ENCODE measurements around the gene TNS3.
A peak's percentile ranks its signal among the peaks of the same experiment; 100 is the strongest.

Gene TNS3

DNA sequence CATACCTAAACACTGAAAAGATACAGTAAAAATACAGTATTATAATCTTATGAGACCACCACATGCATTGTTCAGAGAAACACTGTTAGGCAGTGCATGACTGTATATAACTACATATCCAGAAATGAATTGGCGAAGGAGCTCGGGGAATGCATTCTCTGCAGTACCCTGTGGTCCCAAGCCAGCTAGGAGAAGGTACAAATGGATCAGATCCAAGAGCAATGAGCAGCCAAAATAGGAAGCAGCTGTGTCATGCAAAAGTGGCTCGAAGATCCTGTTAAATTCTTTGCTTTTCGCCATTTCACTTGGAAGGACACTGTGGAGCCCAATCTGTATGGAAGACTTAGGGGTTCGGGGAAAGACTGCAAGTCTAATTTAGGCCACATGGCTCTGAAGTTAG lies 334.8 kb downstream of the TNS3 start:
- Histone ChIP-seq H3K4ac (ENCODE audit: low read depth in 1 of 2, low read length in 2 of 2) (no peak overlapping the region), H2BK120ac (ENCODE audit: low read depth, low read length) (no peak overlapping the region), H3K27ac (ENCODE audit: low read length, poor library complexity, severe bottlenecking) (no peak overlapping the region), H3K23ac (ENCODE audit: low read length in 2 of 2) (peak overlapping the region in 1 of 2 experiments; percentile 23), H3K4me1 (ENCODE audit: control insufficient read depth, insufficient read depth, low read depth, low read length) (no peaks in the 10 kb centered on the region), H3K9me3 (ENCODE audit: control insufficient read depth, low read length) (no peaks in the 10 kb centered on the region), H3K18ac (ENCODE audit: low read depth in 1 of 2, low read length in 2 of 2) (no peak overlapping the region), H3K79me1 (replicated peaks; ENCODE audit: low read length, poor library complexity, severe bottlenecking) (no peaks in the 10 kb centered on the region), H3K27me3 (ENCODE audit: control insufficient read depth in 1 of 2, insufficient read depth in 1 of 2, low read length in 2 of 2) (peaks cover 0 to 17% of the 10 kb centered on the region in 2 experiments), H3K4me2 (ENCODE audit: low read length, poor library complexity, severe bottlenecking) (no peak overlapping the region), H3K9ac (ENCODE audit: low read length) (no peak overlapping the region), H4K91ac (ENCODE audit: low read length) (no peak overlapping the region), H2AFZ (ENCODE audit: low read depth, low read length) (no peak overlapping the region), H2BK5ac (ENCODE audit: low read depth, low read length, poor library complexity, severe bottlenecking) (no peak overlapping the region), H3K4me3 (ENCODE audit: insufficient read depth in 1 of 2, low read depth in 1 of 2, low read length in 2 of 2) (no peak overlapping the region), H2AK5ac (ENCODE audit: low read length, severe bottlenecking) (no peak overlapping the region), H2BK15ac (ENCODE audit: low read depth, poor library complexity, severe bottlenecking) (no peak overlapping the region), H3K14ac (ENCODE audit: low read length in 2 of 2) (peak overlapping the region in 1 of 2 experiments; percentile 13), H2BK12ac (ENCODE audit: low read length in 2 of 2) (no peak overlapping the region), H3K36me3 (ENCODE audit: control insufficient read depth in 1 of 2, insufficient read depth in 2 of 2, low read depth in 1 of 2, low read length in 2 of 2) (no peaks in the 10 kb centered on the region), H4K8ac (ENCODE audit: low read length) (no peak overlapping the region)
- no peak for DNase-seq
- WGBS, result 93% methylated on average over 5 of the region's 5 CpGs

DNA sequence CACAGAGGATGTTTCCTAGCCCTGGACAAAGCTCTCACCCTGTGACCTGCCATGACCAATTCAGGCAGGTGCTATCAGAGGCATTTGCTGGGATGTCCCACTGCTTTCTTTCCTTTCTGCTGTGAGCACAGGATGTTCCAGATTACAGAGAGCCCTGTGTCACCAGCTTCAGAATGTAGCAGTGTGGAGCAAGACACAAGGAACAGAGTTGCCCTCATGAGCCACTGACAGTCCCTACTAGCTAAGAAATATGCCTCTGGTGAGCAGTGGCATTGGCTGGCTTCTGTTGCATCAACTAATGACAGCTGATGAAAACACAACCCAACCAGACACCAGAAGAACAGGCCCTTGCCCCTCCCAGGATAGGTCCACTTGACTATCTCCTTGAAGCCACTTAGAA lies 337.2 kb downstream of the TNS3 start:
- no peak overlapping the region for H2BK15ac ChIP-seq (ENCODE audit: low read depth, poor library complexity, severe bottlenecking)

DNA sequence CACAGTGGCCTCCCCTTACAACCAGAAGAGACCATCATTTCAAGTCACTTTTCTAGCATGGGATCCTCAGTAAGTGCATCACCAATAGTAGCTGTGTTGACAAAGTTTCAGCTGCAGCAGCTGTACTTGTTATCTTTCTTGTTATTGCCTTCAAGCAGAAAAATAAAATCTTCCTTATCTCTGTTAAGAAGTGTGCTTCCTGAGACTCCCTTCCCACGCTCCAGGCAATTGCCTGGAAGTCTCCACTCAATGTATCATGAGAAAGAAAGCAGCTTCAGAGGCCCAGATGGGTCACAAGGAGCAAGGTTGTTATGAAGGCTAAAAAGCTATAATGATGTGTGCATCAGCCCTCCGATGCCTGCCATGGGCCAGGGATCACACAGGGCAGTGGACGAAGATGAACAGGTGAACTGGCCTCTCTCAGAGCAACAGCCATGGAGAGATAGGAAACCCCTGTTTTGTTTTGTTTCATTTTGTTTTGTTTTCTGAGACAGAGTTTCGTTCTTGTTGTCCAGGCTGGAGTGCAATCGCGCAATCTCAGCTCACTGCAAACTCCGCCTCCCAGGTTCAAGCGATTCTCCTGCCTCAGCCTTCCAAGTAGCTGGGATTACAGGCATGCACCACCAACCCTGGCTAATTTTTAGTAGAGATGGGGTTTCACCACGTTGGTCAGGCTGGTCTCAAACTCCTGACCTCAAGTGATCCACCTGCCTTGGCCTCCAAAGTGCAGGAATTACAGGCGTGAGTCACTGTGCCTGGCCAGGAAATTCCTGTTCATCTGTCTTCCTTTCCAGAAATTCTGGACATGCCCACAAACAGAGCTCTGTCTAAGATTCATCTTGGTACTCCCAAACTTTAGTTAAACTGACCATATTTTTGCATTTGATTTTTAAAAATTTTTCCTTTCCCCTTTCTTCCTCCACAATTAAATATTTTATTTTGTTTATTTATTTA lies 340.5 kb downstream of the TNS3 start:
- Histone ChIP-seq H2BK15ac (ENCODE audit: low read depth, poor library complexity, severe bottlenecking) (peak overlapping the region; percentile 31), H3K9ac (ENCODE audit: low read length) (no peak overlapping the region), H3K4me3 (ENCODE audit: insufficient read depth in 1 of 2, low read depth in 1 of 2, low read length in 2 of 2) (no peak overlapping the region), H4K91ac (ENCODE audit: low read length) (no peak overlapping the region), H3K79me1 (replicated peaks; ENCODE audit: low read length, poor library complexity, severe bottlenecking) (no peaks in the 10 kb centered on the region), H4K8ac (ENCODE audit: low read length) (no peak overlapping the region), H3K23ac (ENCODE audit: low read length in 2 of 2) (no peak overlapping the region), H3K27me3 (ENCODE audit: control insufficient read depth in 1 of 2, insufficient read depth in 1 of 2, low read length in 2 of 2) (peaks cover 0 to 20% of the 10 kb centered on the region in 2 experiments), H2BK120ac (ENCODE audit: low read depth, low read length) (no peak overlapping the region), H2AK5ac (ENCODE audit: low read length, severe bottlenecking) (no peak overlapping the region), H3K18ac (ENCODE audit: low read depth in 1 of 2, low read length in 2 of 2) (peak overlapping the region; percentile 28 to 38), H3K4me1 (ENCODE audit: control insufficient read depth, insufficient read depth, low read depth, low read length) (peaks cover 1% of the 10 kb centered on the region), H2BK12ac (ENCODE audit: low read length in 2 of 2) (peak overlapping the region; percentile 33 to 79), H3K4me2 (ENCODE audit: low read length, poor library complexity, severe bottlenecking) (no peak overlapping the region), H3K14ac (ENCODE audit: low read length in 2 of 2) (no peak overlapping the region), H3K36me3 (ENCODE audit: control insufficient read depth in 1 of 2, insufficient read depth in 2 of 2, low read depth in 1 of 2, low read length in 2 of 2) (no peaks in the 10 kb centered on the region), H3K4ac (ENCODE audit: low read depth in 1 of 2, low read length in 2 of 2) (peak overlapping the region in 1 of 2 experiments; percentile 6), H3K9me3 (ENCODE audit: control insufficient read depth, low read length) (no peaks in the 10 kb centered on the region), H2AFZ (ENCODE audit: low read depth, low read length) (no peak overlapping the region), H2BK5ac (ENCODE audit: low read depth, low read length, poor library complexity, severe bottlenecking) (no peak overlapping the region), H3K27ac (ENCODE audit: low read length, poor library complexity, severe bottlenecking) (no peak overlapping the region)
- DNase-seq, result peak; percentile 61
- WGBS, result 78% methylated on average over 10 of the region's 10 CpGs

More for the DNA sequence above, 337.2 kb downstream of the TNS3 start:
- Histone ChIP-seq H3K36me3 (ENCODE audit: control insufficient read depth in 1 of 2, insufficient read depth in 2 of 2, low read depth in 1 of 2, low read length in 2 of 2) (no peaks in the 10 kb centered on the region), H2AK5ac (ENCODE audit: low read length, severe bottlenecking) (no peak overlapping the region), H3K9me3 (ENCODE audit: control insufficient read depth, low read length) (no peaks in the 10 kb centered on the region), H4K8ac (ENCODE audit: low read length) (no peak overlapping the region), H3K9ac (ENCODE audit: low read length) (no peak overlapping the region), H3K27ac (ENCODE audit: low read length, poor library complexity, severe bottlenecking) (no peak overlapping the region), H3K27me3 (ENCODE audit: control insufficient read depth in 1 of 2, insufficient read depth in 1 of 2, low read length in 2 of 2) (peaks cover 0 to 17% of the 10 kb centered on the region in 2 experiments), H3K14ac (ENCODE audit: low read length in 2 of 2) (no peak overlapping the region), H3K18ac (ENCODE audit: low read depth in 1 of 2, low read length in 2 of 2) (no peak overlapping the region), H2AFZ (ENCODE audit: low read depth, low read length) (no peak overlapping the region), H3K4ac (ENCODE audit: low read depth in 1 of 2, low read length in 2 of 2) (no peak overlapping the region), H2BK120ac (ENCODE audit: low read depth, low read length) (no peak overlapping the region), H4K91ac (ENCODE audit: low read length) (no peak overlapping the region), H2BK12ac (ENCODE audit: low read length in 2 of 2) (no peak overlapping the region), H3K23ac (ENCODE audit: low read length in 2 of 2) (no peak overlapping the region), H3K4me3 (ENCODE audit: insufficient read depth in 1 of 2, low read depth in 1 of 2, low read length in 2 of 2) (no peak overlapping the region), H2BK5ac (ENCODE audit: low read depth, low read length, poor library complexity, severe bottlenecking) (no peak overlapping the region), H3K4me1 (ENCODE audit: control insufficient read depth, insufficient read depth, low read depth, low read length) (peaks cover 1% of the 10 kb centered on the region), H3K79me1 (replicated peaks; ENCODE audit: low read length, poor library complexity, severe bottlenecking) (no peaks in the 10 kb centered on the region), H3K4me2 (ENCODE audit: low read length, poor library complexity, severe bottlenecking) (no peak overlapping the region)
- DNase-seq, result no peak

DNA sequence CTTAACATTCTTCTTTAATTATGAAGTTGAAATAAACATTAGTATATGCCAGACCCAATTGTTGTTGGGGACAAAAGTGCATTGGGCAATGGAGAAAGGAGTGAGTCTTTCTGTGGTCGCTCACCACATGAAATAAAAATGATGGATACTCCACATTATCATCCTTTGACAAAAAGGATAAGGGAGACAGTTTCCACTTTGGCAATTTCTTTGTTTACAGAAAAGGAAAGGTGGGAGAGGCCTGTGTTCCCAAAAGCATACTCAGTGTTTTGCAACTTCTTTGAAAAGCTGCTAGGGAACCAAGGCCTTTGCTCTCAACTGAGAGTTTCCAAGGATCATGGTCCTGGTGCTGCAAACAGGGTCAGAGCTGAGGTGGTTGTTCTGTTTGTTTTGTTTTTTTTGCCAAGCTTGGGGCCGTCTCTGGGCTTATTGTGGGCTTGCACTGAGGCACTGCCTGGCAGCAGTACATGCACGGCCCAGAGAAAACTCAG lies 341.9 kb downstream of the TNS3 start:
- Histone ChIP-seq H2AK5ac (ENCODE audit: low read length, severe bottlenecking) (no peak overlapping the region), H4K91ac (ENCODE audit: low read length) (no peak overlapping the region), H3K36me3 (ENCODE audit: control insufficient read depth in 1 of 2, insufficient read depth in 2 of 2, low read depth in 1 of 2, low read length in 2 of 2) (no peaks in the 10 kb centered on the region), H2AFZ (ENCODE audit: low read depth, low read length) (no peak overlapping the region), H3K27ac (ENCODE audit: low read length, poor library complexity, severe bottlenecking) (no peak overlapping the region), H3K9ac (ENCODE audit: low read length) (no peak overlapping the region), H3K4ac (ENCODE audit: low read depth in 1 of 2, low read length in 2 of 2) (peak overlapping the region in 1 of 2 experiments; percentile 27), H3K14ac (ENCODE audit: low read length in 2 of 2) (peak overlapping the region in 1 of 2 experiments; percentile 22), H4K8ac (ENCODE audit: low read length) (no peak overlapping the region), H2BK15ac (ENCODE audit: low read depth, poor library complexity, severe bottlenecking) (no peak overlapping the region), H3K9me3 (ENCODE audit: control insufficient read depth, low read length) (no peaks in the 10 kb centered on the region), H2BK120ac (ENCODE audit: low read depth, low read length) (no peak overlapping the region), H2BK12ac (ENCODE audit: low read length in 2 of 2) (no peak overlapping the region), H3K23ac (ENCODE audit: low read length in 2 of 2) (no peak overlapping the region), H3K4me1 (ENCODE audit: control insufficient read depth, insufficient read depth, low read depth, low read length) (peaks cover 1% of the 10 kb centered on the region), H3K4me2 (ENCODE audit: low read length, poor library complexity, severe bottlenecking) (no peak overlapping the region), H3K4me3 (ENCODE audit: insufficient read depth in 1 of 2, low read depth in 1 of 2, low read length in 2 of 2) (no peak overlapping the region), H3K18ac (ENCODE audit: low read depth in 1 of 2, low read length in 2 of 2) (peak overlapping the region; percentile 28 to 38), H2BK5ac (ENCODE audit: low read depth, low read length, poor library complexity, severe bottlenecking) (no peak overlapping the region), H3K79me1 (replicated peaks; ENCODE audit: low read length, poor library complexity, severe bottlenecking) (no peaks in the 10 kb centered on the region), H3K27me3 (ENCODE audit: control insufficient read depth in 1 of 2, insufficient read depth in 1 of 2, low read length in 2 of 2) (peaks cover 0 to 14% of the 10 kb centered on the region in 2 experiments)
- DNase-seq, result peak; percentile 40
- 64% methylated on average over 2 of the region's 3 CpGs for WGBS

All from mesenchymal stem cell (in vitro differentiated cells and primary cell).